Stimulated activated CD4-positive, alpha-beta T cell treated with anti-CD3 and anti-CD28 coated beads, Interleukin-15, amount 100 ng/mL, for 24 hours (primary cell): ENCODE measurements around the gene GSTA1.
"Not testable (repeated sequence)": the region's sequence is repeated elsewhere in the genome, so short reads cannot be mapped to it uniquely, and the experiment has no call there.

Experiments
- DNase-seq: peaks from one replicate; pipeline ENCODE4 v3.0.0-alpha.2; 2020

GSTA1 gene

GRCh38 chr6:52802806-52803205 lies 810 bp downstream of the GSTA1 start:
- DNase-seq, result no peak

- no peak for DNase-seq
Observed at GRCh38 chr6:52801188-52801841, 2.3 kb downstream of the GSTA1 start.

GRCh38 chr6:52799272-52799671 lies 4.3 kb downstream of the GSTA1 start:
- DNase-seq, result not testable (repeated sequence)

- DNase-seq, result not testable (repeated sequence)
Observed at GRCh38 chr6:52794366-52794765, 9.2 kb downstream of the GSTA1 start.

- DNase-seq, result no peak
Observed at GRCh38 chr6:52790861-52791260, 12.8 kb downstream of the GSTA1 start.

- DNase-seq, result not testable (repeated sequence)
Observed at GRCh38 chr6:52789658-52790057, 14.0 kb downstream of the GSTA1 start.

GRCh38 chr6:52788478-52788877 lies 15.1 kb downstream of the GSTA1 start:
- no peak for DNase-seq

GRCh38 chr6:52787917-52788316 lies 15.7 kb downstream of the GSTA1 start:
- DNase-seq, result no peak

GRCh38 chr6:52786249-52786956 lies 17.2 kb downstream of the GSTA1 start:
- no peak for DNase-seq

GRCh38 chr6:52782696-52783274 lies 20.8 kb downstream of the GSTA1 start:
- not testable (repeated sequence) for DNase-seq

- DNase-seq, result not testable (repeated sequence)
Observed at GRCh38 chr6:52782209-52782608, 21.4 kb downstream of the GSTA1 start.

- no peak for DNase-seq
Observed at GRCh38 chr6:52779237-52779636, 24.4 kb downstream of the GSTA1 start.

GRCh38 chr6:52776711-52777351 lies 26.8 kb downstream of the GSTA1 start:
- DNase-seq, result not testable (repeated sequence)

- not testable (repeated sequence) for DNase-seq
Observed at GRCh38 chr6:52769399-52769798, 34.2 kb downstream of the GSTA1 start.

- DNase-seq, result not testable (repeated sequence)
Observed at GRCh38 chr6:52767658-52768057, 36.0 kb downstream of the GSTA1 start.

GRCh38 chr6:52763322-52763916 lies 40.2 kb downstream of the GSTA1 start, which contains the start of gene GSTA2:
Gene GSTA2 (minus strand): TSS chr6:52763475. CDS start chr6:52757947, 5,528 bp downstream.
- DNase-seq, result not testable (repeated sequence)

- not testable (repeated sequence) for DNase-seq
Observed at GRCh38 chr6:52761673-52762491, 41.7 kb downstream of the GSTA1 start.

- DNase-seq, result no peak
Observed at GRCh38 chr6:52760105-52760765, 43.4 kb downstream of the GSTA1 start.

GRCh38 chr6:52759085-52759484 lies 44.5 kb downstream of the GSTA1 start:
- DNase-seq, result no peak

GRCh38 chr6:52757651-52758338 lies 45.8 kb downstream of the GSTA1 start:
- DNase-seq, result not testable (repeated sequence)

- DNase-seq, result no peak
Observed at GRCh38 chr6:52754443-52754842, 49.2 kb downstream of the GSTA1 start.
